NCI-H2029 treated with DMSO at 0.1 percent for 48 hours (cell line): Measurements from ENCODE around the gene SNN.

ENCODE experiments used
- DNase-seq: peaks from one replicate; lab custom pipeline; 2025; lab: John Stamatoyannopoulos, UW

Gene SNN

DNA sequence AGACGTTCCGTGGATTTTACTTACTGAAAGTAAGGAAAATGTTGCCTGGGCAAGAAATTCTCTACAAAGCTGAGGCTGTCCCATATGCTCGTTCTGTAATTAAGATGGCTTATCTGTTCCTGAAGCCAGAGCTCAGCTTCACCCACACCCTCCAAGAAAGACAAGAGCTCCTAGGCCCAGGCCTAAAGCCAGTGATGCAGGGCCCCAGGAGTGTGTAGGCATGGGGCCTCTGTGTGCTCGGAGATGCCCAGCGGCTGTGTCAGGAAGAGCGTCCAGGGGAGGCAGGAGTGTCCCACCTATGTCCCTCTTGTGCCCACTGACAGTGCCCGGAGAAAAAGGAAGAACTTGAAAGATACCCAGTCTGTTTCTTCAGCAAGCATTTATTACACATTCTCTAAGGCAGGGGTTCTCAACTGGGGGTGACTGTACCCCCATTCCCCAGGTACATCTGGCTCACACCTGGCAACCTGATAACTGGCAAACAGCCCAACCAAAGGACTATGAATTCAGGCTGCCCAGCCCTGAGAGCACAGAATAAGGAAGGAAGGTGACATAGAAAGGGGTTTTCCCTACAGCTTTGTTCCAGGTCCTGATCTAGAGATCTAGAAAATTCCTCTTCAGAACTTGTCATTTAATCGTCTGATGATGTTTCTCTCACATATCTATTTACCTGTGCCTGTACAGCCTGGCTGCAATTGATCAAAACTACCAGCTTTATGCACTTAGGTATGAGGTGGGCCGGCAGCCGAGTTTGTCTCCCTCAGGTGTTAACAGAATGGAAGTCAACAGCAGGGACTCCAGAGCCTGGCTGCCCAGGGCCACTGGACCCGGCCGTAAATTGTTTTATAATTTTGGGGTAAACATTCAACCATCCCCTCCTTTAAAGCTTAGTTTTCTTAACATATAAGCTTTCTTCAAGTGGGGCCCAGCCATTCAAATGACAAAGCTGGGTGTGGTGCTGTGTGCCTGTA, 12.0 kb downstream of the SNN start:
- DNase-seq = no peak

DNA sequence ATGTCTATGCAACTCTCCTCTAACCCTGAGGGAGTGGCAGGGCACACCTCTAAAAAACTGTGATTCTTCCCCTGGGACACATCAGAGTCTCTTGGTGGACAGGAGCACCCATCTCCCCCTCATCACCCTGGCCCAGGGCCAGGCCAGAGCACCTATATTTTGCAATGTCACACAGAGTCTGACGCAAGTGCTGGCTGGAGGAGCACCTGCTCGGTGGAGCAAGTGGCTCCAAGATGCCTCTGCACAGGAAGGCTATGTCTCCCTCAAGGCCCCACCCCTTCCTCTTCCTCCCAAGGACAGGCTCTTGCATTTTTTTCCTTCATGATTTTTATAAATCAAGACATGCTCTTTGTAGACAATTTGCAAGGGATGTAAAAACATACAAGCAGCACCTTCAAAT, 13.3 kb downstream of the SNN start:
- DNase-seq = no peak

DNA sequence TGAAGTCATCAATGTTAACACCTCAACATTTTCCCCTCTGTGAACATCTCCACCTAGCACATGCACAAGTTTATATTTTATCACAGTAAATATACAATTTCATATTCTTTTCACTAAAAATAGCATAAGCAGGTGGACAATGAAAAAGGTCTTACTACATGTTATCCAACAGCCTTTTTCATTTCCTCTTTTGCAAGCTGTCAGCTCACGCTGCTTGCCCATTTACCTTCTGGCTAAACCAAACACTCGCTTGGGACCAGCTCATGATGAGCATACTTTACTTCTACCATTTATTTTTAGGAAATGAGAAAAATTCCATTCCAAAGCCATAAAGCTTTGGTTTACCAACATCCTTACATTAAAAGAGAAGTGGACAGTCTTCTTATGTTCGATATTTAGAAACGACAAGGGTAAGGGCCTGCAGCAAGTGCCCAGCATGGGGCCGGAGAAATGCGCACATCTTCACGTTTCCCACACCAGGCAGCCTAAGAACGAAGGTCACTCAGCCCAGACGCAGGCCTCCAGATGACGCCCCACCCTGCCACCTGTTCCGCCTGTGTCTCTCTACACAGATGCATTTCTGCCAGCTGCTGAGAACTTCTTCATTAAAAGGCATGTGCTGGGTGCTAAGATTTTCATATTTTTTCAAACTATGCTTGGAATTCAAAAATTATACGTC, 13.9 kb downstream of the SNN start:
- no peak for DNase-seq

DNA sequence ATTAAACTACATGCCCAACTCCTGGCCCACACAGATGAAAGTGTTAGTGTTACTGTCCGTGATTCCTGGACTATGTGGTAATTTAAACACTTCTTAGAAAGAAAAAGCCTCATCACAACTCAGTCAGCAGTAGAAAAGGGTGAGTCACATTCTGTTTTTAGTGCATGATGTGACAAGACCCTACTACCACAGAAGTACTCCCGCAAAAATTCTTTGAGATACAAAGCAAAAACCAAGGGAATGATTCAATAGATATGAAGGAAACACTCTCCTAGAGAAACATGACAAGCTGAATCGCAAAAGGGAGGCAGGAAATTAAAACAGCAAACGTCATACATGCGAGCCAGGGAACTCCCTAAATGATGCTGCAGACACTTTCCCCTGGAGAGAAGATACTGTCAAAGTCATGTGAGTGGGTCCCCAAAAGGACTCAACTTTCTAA, 14.4 kb downstream of the SNN start:
- no peak for DNase-seq

DNA sequence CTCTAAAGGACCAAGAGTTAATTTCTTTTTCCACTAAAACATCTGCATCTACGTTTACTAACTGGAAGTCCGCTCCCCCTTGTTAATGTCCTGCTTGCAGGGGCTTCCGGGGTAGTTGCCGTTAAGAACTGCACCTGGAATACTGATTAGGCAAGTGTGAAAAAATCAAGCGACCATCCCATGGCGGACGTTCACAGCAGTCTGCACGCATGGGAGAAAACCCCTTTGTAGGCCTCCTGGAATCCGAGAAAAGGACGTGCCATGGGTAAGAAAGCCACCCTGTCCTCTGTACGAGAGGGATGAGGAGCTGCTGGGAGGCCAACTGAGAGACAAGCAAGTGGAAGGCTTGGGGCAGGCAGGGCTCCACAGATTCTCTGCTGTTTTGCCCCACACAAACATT, 14.9 kb downstream of the SNN start:
- DNase-seq = no peak

DNA sequence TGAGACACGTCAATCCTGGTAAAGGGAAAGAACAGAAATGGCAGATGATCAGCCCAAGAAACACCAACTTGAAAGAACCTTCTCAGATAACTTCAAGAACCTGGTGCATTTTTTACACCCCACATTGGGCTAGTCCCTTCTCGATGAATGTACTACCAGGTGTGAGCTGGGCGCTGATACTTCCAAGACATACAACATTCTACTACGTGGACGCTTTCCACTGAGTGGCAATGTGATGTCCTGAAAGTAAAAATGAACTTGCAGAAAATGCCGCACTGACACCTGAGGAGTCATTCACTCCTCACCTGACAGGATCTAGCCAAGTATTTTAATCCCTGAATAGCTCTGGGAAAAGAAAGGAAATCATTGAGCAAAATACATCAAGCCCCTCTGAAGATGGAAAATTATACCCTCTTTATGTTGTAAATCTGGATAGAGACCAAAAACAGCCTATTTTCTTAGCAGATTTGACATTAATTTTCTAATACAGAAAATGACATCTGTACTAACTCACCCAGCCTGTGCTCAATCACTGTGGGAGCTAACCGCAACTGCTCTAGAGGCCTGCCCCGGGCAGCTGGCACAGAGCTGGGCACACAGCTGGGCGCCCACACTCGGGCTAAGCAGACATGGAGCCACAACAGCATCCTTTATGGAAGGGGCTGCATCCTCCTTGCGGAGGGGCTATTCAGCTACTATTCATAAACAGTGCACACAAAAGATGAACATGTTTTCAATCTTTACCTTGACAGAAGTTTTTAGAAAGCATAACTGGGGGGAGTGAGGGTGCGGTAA, 16.2 kb downstream of the SNN start:
- DNase-seq = no peak

DNA sequence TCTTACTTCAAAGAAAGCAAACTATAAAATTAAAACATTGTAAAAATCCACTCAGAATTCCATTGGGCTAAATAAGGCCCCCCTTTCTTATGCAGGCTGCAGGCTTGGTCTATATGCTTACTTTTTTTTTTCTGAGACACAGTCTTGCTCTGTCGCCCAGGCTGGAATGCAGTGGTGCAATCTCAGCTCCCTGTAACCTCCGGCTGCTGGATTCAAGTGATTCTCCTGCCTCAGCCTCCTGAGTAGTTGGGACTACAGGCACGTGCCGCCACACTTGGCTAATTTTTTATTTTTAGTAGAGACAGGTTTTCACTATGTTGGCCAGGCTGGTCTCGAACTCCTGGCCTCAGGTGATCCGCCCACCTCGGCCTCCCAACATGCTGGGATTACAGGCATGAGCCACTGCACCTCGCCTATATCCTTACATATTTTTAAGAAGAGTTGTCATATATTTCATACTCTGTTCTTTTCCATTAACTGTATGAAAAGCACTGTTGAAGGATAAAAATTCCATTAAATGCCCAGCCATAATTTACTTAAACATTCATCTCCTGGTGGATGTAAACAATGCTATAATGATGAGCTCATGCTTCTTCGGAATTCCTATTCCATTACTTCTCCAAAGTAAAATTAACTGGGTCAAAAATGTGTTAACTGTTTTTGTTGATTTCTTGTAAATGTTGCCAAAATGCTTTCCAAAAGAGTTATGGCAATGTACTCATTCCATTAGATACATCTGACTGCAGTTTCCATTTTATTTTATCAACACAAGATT, 17.8 kb downstream of the SNN start:
- no peak for DNase-seq

DNA sequence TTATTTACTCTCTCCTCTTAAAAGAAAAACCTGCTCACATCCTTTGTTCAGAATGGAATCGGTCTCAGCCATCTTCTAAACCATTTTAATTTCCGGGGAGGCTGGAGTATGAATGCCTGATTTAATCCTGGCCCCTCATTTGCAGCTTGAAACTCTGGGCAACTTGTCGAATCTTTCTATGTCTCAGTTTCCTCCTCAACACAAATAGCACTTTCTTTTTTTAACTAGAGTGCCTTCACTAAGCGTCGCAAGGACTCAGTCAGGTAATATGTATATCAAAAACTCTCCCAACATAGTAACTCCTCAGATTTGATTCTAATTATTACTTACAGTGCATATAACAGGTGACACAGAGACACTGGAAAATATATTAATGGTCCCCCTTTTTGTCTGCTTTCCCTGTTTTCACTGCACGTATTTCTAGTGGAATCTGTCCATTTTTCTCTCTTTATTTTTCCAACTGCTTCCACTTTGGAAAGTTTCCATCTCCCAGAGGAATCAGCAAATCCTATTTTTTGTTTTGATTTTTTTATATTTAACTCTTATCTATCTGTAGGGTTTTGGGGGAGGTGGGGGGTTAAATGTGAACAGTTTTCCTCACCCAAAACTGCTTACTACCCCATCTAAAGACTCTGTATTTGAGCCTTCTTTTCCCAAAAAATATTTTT, 18.6 kb downstream of the SNN start:
- no peak for DNase-seq

DNA sequence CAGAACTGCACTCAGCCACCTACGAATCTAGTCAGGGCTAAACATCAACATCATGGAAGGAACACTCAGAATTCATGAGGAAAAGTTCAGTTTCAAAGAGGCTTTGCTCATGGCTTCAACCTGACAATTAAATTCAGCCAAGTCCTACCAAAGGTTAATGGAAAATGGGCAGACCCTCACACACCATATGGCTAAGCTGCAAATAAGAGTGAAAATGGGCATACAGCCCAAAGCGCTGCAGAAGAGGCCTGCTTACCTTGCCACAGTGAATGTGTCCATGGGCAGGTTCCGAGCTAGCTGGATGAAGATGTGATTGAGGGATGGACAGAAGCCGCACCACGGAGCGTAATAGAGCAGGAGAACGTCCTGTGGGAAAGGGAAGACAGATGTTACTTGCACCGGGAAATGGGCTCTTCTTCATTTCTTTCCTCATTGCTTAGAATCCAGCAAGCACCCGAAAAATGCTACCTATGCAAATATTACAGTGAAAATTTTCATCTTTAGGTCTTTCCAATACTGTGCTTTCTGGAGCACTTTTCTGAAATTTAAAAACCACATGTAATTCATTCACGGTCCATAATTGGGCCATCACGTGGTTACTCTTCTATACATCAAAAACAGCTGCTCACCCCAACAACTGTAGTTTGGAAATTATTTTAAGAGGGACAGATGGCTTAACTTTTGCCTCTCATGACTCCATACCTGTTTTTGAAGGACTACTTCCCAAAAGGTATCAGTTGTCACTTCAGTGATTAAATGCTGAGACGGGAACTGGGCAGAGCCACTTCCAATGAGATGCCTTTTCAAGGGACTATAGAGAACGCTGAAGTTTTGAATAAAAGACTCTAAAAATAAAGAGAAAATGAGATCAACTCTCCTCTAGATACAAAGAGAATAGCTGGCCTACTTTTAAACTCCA, 19.6 kb downstream of the SNN start:
- DNase-seq = no peak

DNA sequence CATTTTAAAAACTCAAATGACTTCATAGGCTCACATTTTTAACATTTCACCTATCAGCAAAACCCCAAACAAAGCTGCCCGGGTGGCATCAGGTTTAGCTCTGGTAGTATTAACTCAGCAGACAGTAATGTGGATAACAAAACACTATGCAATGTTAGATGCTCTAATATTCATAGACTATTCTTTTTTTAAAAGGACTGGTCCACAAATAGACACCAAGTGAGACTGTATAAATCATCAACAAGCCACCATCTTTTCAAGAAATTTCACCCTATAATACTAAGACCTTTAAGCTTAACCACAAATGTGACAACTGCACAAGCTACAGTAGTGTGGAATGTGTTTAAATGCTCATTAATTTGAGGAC, 20.2 kb downstream of the SNN start:
- no peak for DNase-seq

DNA sequence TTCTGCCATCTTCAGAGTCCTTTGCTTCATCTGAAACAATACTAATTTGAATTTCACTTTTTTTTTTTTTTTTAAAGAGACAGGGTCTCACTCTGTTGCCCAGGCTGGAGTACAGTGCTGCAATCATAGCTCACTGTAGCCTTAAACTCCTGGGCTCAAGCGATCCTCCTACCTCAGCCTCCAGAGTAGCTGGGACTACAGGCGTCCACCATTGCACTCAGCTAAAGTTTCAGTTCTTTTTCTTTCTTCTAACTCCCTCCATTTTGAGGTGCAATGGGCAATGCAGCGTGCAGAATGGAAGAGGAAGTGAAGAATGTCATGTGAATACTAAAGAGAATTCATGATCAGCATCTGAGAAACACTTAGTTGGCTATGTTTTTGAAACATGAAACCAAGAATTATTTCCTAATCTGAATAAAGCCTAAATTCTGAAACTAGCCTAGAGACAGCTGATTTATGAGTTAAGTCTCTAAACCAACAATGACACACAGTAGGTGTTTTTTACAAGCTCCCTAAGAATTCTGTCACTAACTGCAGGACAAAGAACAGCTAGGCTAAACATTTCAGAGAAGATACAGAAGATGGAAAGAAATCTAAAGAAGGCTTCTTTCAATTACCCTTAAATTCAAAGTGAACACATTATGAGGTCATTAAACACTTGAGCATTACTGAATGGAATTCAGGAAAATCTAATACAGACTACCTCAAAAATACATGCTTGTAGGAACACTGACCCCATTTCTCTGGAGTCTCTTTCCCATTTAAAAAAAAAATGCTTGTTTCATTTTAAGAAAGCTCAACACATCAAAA, 21.0 kb downstream of the SNN start:
- DNase-seq = no peak

DNA sequence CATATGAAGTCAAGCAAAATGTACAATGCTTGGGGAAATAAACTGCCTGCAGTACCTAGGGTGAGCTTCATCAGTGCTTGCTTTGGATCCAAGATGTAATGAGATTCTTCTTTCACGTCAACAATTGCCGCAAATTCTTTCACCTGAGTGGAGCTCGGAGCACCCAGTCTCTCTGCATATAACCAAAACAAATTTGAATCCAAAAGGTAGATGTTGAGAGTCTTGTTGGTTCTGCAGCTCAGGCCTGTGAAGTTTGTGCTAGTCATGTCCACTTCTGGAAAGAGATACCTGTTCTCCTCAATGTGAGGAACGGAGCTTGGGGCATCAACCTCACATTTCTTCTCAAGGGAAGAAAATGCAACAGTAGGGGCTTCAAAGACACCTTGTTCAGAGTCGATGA, 23.0 kb downstream of the SNN start:
- DNase-seq = no peak

DNA sequence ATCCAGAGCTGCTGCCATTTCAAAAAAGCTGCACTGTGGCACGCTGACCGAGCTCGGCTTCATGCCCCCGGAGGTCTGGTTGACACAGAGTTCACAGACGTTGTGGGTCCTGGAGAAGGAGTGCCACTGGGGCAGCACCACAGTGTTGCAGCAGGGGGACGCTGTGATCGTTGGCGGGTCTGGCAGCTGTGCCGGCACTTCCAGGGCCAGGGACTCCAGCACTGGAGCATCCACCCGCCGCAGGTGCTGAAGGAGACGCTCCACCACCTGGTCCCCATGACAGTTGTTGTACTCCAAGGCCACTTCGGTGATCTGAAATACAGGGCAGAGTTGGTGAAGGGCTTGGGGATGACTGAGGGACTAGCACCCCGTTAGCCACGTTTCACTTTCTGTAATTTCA, 23.5 kb downstream of the SNN start:
- DNase-seq = no peak

DNA sequence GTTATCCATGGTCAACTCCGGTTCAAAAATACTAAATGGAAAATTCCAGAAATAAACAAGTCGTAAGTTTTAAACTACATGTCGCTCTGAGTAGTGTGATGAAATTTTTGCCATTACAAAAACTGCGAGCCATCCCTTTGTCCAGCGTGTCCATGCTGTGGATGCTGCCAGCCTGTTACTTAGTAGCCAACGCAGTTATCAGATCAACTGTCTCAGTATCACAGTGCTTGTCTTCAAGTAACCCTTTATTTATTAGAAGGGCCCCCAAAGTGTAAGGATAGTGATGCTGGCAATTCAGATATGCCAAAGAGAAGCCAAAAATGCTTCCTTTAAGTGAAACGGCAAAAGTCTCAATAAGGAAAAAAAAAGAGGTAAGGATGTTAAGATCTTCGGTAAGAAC, 23.9 kb downstream of the SNN start:
- no peak for DNase-seq

DNA sequence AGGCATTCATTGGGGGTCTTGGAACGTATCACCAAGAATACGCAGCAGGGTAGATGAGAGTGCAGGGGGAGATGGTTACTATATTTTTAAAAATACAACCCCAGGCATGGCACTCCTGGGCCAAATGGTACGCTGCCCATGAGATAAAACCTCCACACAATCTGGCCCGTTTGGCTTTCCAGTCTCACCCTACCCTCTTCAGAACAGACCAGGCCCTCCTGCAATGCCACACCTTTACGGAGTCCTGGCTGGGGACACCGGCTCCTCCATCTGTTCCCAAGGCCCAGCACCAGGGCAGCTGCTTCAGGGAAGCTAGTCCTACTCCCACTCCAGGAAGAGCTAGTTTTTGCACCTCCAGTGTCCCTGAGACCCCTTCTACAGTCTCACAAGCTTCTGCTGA, 24.4 kb downstream of the SNN start:
- no peak for DNase-seq

DNA sequence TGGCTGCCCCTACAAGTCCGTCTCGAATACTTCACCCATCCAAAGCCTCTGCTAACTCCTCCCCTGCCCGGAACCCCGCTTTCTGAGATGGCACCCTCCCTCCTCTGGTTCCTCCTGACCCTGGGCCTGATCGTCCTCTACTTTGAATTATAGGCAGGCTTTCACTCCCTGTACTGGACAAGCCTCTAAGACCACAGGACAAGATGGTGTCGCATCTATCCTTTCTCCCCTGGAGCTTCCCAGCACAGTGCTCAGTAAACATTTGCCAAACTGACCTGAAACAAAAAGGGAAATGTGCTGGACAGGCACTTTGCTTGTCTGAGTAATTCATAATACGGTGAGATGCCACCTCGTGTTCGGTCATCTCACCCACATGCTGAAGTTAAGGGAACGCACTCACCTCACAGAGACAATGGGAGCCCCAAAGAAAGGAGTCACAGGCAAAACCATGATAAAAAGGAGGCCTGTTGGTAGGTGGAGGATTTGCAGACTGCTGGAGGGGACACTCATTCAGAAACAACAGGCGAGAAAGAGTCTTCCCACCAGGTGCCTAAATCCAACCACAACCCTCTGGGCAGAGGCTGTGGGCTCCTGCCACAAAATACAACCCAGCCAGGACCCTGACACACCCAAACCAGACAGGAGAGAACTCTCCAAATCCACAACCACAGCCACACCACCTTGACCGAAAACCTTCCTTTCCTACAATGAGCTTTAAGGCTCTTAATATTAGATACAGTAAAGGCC, 28.2 kb downstream of the SNN start:
- no peak for DNase-seq

DNA sequence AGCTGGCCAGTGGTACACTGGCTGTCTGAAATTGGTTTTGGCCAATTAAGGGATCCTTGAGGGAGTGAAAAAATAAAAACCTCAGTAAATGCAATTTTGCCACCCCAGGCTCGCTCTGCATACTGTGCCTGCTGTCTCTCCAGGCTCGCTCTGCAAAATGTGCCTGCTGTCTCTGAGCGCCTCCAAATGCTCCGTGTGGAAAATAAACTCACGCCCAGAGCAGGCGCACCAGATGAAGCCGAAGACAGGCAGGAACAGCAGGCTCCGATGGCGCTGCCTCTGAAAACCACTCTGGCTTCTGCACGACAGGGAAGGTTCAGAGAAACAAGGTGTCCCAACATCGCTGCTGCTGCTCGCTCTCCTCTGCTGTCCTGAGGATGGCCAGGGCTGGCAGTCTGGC, 29.1 kb downstream of the SNN start:
- DNase-seq = no peak

DNA sequence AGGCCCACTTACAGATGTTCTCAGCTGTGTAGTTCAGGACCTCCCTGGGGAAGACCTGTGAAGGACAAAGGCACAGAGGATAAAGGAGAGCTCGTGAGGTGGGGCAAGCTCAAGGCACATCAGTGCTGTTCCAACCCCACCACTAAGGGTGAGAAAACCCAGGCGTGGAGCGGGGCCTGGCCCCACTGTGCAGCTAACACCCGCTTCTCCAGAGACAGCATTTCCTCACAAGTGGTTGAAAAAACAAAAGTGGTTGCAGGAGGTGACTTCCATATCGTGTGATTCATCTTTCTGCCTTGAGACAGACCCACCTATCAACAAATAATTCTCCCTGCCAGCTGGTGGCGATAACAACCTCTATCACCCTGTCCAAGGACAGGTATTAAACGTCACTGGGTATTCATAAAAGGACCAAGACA, 30.0 kb downstream of the SNN start:
- no peak for DNase-seq
